A673 (cell line): ENCODE measurements around the gene TCEA3. TPM values are rescaled to one million over a fixed set of nuclear protein-coding genes. Genes with fewer than 3 reads are reported as not detected.

ENCODE experiments used
- BruUV-seq: library from RNA; stranded (reverse); fragments of 400-500 nt; replicated peaks from 2 replicates; lab custom pipeline; 2021; lab: Mats Ljungman, UMichigan
- CTCF ChIA-PET: fragments of 300-600 bp; sonication (Branson Sonifier 250); formaldehyde crosslinking; loops from one replicate; lab custom pipeline; 2022; ENCODE audit warnings: antibody characterized with exemption; lab: Charles Lee
- POLR2A ChIA-PET: fragments of 300-600 bp; sonication (Branson Sonifier 250); formaldehyde crosslinking; loops from one replicate; lab custom pipeline; 2022; ENCODE audit warnings: antibody characterized with exemption; ENCODE audit not compliant: low non-redundant PET; lab: Charles Lee
- DNase-seq: peaks from one replicate; pipeline ENCODE4 v3.0.0-alpha.2; 2015; ENCODE audit warnings: low spot score
- H3K27ac ChIP-seq: fragments of 200-600 bp; sonication (generic); 2 replicates; pipeline ENCODE4 v1.5.1; 2016; ENCODE audit warnings: mixed run types, low read depth, mild to moderate bottlenecking, mixed read lengths, antibody characterized with exemption, low read length; ENCODE audit not compliant: poor library complexity, severe bottlenecking
- H3K27me3 ChIP-seq: fragments of 200-600 bp; sonication (generic); replicated peaks from 2 replicates; pipeline ENCODE4 v1.6.1; 2017; ENCODE audit warnings: mixed run types, low read depth, mild to moderate bottlenecking, mixed read lengths, antibody characterized with exemption, low read length; ENCODE audit not compliant: insufficient read depth, poor library complexity
- H3K36me3 ChIP-seq: fragments of 200-600 bp; sonication (generic); 2 replicates; pipeline ENCODE4 v1.6.1; 2016; ENCODE audit warnings: mixed run types, mild to moderate bottlenecking, mixed read lengths, antibody characterized with exemption, low read length; ENCODE audit not compliant: insufficient read depth, poor library complexity, severe bottlenecking
- H3K4me1 ChIP-seq: fragments of 200-600 bp; sonication (generic); 2 replicates; pipeline ENCODE4 v1.6.1; 2017; ENCODE audit warnings: mixed run types, mild to moderate bottlenecking, mixed read lengths, antibody characterized with exemption, low read length; ENCODE audit not compliant: insufficient read depth, poor library complexity, severe bottlenecking
- H3K4me3 ChIP-seq: fragments of 200-600 bp; sonication (generic); 2 replicates; pipeline ENCODE4 v1.5.1; 2016; ENCODE audit warnings: low read depth, mixed run types, mild to moderate bottlenecking, mixed read lengths, low read length; ENCODE audit not compliant: poor library complexity, severe bottlenecking
- H3K9me3 ChIP-seq: fragments of 200-600 bp; sonication (generic); 2 replicates; pipeline ENCODE4 v1.6.1; 2016; ENCODE audit warnings: mixed run types, low read depth, mild to moderate bottlenecking, mixed read lengths, antibody characterized with exemption, low read length; ENCODE audit not compliant: poor library complexity, severe bottlenecking
- CTCF ChIP-seq: fragments of 300-800, 200-600 bp; sonication (generic); conservative IDR thresholded peaks from 2 replicates; pipeline ENCODE4 v1.5.1; 2017; ENCODE audit warnings: low read depth, mild to moderate bottlenecking, antibody characterized with exemption, low read length, moderate library complexity, mixed read lengths
- EZH2 ChIP-seq: fragments of 200-600 bp; sonication (generic); IDR thresholded peaks from 2 replicates; pipeline ENCODE4 v1.6.1; 2017; ENCODE audit warnings: borderline replicate concordance, low read depth, mild to moderate bottlenecking, mixed read lengths, antibody characterized with exemption, low read length; ENCODE audit not compliant: poor library complexity, severe bottlenecking
- intact Hi-C: fragments of 100-400 bp; cut with micrococcal nuclease; formaldehyde crosslinking; loops from one replicate; pipeline ENCODE4 v1.10.0; 2022; ENCODE audit not compliant: unreplicated experiment
- total RNA-seq: library from RNA; stranded (reverse); gene quantifications from 2 replicates; pipeline ENCODE4 v1.2.3, GENCODE V29; 2021

The TCEA3 gene
- total RNA-seq, 1 experiment from 2014 or later: 0.99 TPM

- Histone ChIP-seq H3K27ac (no peak overlapping the region), H3K4me3 (no peak overlapping the region), H3K9me3 (no peaks in the 10 kb centered on the region), H3K36me3 (no peaks in the 10 kb centered on the region), H3K4me1 (peaks cover 5% of the 10 kb centered on the region), H3K27me3 (no peaks in the 10 kb centered on the region)
- BruUV-seq: no TSS peak
- ChIA-PET POLR2A (interaction anchor here (0.6 kb wide), 2 partner anchors 11 to 46 kb away, joined by 4 to 6 read pairs; partner anchors contain the start of gene HNRNPR), CTCF (no interaction called here)
- intact Hi-C loops: no loop called here
- DNase-seq: no peak
- TF ChIP-seq CTCF: no peak
- TF ChIP-seq EZH2: no peak
These were observed 34.7 kb downstream of the TCEA3 start for GRCh38 chr1:23389837-23390321.

DNA sequence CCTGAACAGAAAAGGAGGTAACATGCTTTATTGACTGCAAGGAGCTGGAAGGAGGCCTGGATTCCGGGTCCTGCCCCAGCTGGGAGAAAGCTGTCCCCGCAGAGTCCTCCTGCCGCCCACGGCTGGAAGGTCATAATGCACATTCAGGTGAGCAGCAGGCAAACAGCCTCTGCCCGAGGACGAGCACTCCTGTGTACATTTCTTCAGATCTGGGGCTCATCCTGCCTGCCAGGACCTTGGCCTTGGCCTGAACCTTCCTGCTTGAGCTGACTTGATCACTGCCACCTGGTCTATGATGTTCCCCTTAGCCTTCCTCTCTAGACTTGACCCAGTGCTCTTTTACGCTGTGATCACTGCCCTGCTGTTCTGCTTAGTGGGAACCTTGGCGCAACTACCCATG, 37.1 kb downstream of the TCEA3 start:
- Histone ChIP-seq H3K36me3 (no peaks in the 10 kb centered on the region), H3K4me3 (no peak overlapping the region), H3K4me1 (no peaks in the 10 kb centered on the region), H3K9me3 (no peaks in the 10 kb centered on the region), H3K27ac (no peak overlapping the region), H3K27me3 (no peaks in the 10 kb centered on the region)
- BruUV-seq: no TSS peak
- TF ChIP-seq EZH2 (no peak), CTCF (no peak)
- ChIA-PET POLR2A (no interaction called here), CTCF (interaction anchor here (0.6 kb wide), 1 partner anchor 15 kb away, joined by 6 read pairs; no protein-coding TSS in a partner anchor)
- intact Hi-C loops: no loop called here
- DNase-seq: no peak

DNA sequence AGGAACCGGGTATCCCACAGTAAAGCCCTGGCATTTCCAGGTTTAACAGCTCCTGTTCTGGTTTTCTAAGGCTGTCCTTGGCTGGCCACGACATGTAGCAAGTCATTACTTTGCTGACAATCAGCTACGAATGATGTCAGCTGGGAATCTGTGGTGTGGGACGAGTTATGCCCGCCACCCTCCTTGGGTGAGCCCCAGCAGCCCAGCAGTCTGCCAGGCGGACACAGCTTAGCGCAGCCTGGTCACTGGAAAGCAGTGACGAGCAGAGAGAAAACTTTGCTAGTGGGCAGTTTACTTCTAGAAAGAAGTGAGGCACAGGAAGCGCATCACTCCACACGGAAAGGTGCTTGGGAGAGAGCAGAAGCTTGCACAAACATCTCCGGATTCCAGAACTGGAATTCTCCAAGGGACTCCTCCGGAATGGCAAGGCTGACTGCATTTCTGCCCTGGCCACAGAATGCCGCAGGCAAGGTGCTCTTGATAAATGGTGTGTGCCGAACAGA, 39.4 kb downstream of the TCEA3 start:
- BruUV-seq: no TSS peak
- intact Hi-C loops: no loop called here
- H3K27ac ChIP-seq: no peak overlapping the region
- TF ChIP-seq EZH2 (no peak), CTCF (no peak)
- POLR2A ChIA-PET: interaction anchor here (0.7 kb wide), 1 partner anchor 337 kb away, joined by 3 read pairs; no protein-coding TSS in a partner anchor
- no peak for DNase-seq
- no peak overlapping the region for H3K4me3 ChIP-seq
- no peaks in the 10 kb centered on the region for H3K36me3 ChIP-seq
- no peaks in the 10 kb centered on the region for H3K9me3 ChIP-seq
- CTCF ChIA-PET: interaction anchor here (0.6 kb wide), 1 partner anchor 70 kb away, joined by 4 read pairs; no protein-coding TSS in a partner anchor
- H3K4me1 ChIP-seq: no peaks in the 10 kb centered on the region
- no peaks in the 10 kb centered on the region for H3K27me3 ChIP-seq
